ENCODE measurements around the gene UST. TPM values are rescaled to one million over a fixed set of nuclear protein-coding genes. Genes with fewer than 3 reads are reported as not detected.

UST gene
- total RNA-seq, 1 donor from 2014 or later: 17.1 TPM

- H3K9me3 Mint-ChIP-seq (ENCODE audit: low read depth): peaks cover 9% of the 10 kb centered on the region
- H3K36me3 Mint-ChIP-seq (ENCODE audit: low read depth): no peaks in the 10 kb centered on the region
- DNase-seq (ENCODE audit: low spot score): no peak
- H3K27ac Mint-ChIP-seq (ENCODE audit: unreplicated experiment): no peak overlapping the region
- H3K4me1 Mint-ChIP-seq (ENCODE audit: low read depth): peaks cover 21% of the 10 kb centered on the region
- no peak for TF ChIP-seq CTCF (IDR thresholded peaks at IDR 0.05)
- no peaks in the 10 kb centered on the region for H3K27me3 Mint-ChIP-seq (ENCODE audit: low read depth)
- H3K4me3 Mint-ChIP-seq (ENCODE audit: unreplicated experiment): no peak overlapping the region
Observed at GRCh38 chr6:148709577-148709976, 37.3 kb upstream of the UST start.

GRCh38 chr6:148711833-148712654, 34.8 kb upstream of the UST start:
- Mint-ChIP-seq H3K36me3 (ENCODE audit: low read depth) (no peaks in the 10 kb centered on the region), H3K4me3 (ENCODE audit: unreplicated experiment) (no peak overlapping the region), H3K27ac (ENCODE audit: unreplicated experiment) (peak overlapping the region; percentile 62), H3K4me1 (ENCODE audit: low read depth) (peaks cover 21% of the 10 kb centered on the region), H3K27me3 (ENCODE audit: low read depth) (no peaks in the 10 kb centered on the region), H3K9me3 (ENCODE audit: low read depth) (peaks cover 9% of the 10 kb centered on the region)
- no peak for TF ChIP-seq CTCF (IDR thresholded peaks at IDR 0.05)
- no peak for DNase-seq (ENCODE audit: low spot score)

GRCh38 chr6:148713033-148713738, 33.6 kb upstream of the UST start:
- no peak overlapping the region for H3K4me3 Mint-ChIP-seq (ENCODE audit: unreplicated experiment)
- peaks cover 21% of the 10 kb centered on the region for H3K4me1 Mint-ChIP-seq (ENCODE audit: low read depth)

GRCh38 chr6:148713921-148714320, 32.9 kb upstream of the UST start:
- Mint-ChIP-seq H3K27me3 (ENCODE audit: low read depth) (no peaks in the 10 kb centered on the region), H3K9me3 (ENCODE audit: low read depth) (peaks cover 9% of the 10 kb centered on the region), H3K36me3 (ENCODE audit: low read depth) (no peaks in the 10 kb centered on the region), H3K4me3 (ENCODE audit: unreplicated experiment) (no peak overlapping the region), H3K27ac (ENCODE audit: unreplicated experiment) (no peak overlapping the region), H3K4me1 (ENCODE audit: low read depth) (peaks cover 19% of the 10 kb centered on the region)
- no peak for DNase-seq (ENCODE audit: low spot score)
- no peak for TF ChIP-seq CTCF (IDR thresholded peaks at IDR 0.05)

More at GRCh38 chr6:148713033-148713738, 33.6 kb upstream of the UST start:
- DNase-seq (ENCODE audit: low spot score): no peak
- TF ChIP-seq CTCF (IDR thresholded peaks at IDR 0.05): no peak
- H3K27ac Mint-ChIP-seq (ENCODE audit: unreplicated experiment): no peak overlapping the region
- peaks cover 9% of the 10 kb centered on the region for H3K9me3 Mint-ChIP-seq (ENCODE audit: low read depth)
- H3K27me3 Mint-ChIP-seq (ENCODE audit: low read depth): no peaks in the 10 kb centered on the region
- H3K36me3 Mint-ChIP-seq (ENCODE audit: low read depth): no peaks in the 10 kb centered on the region

- no peak overlapping the region for H3K4me3 Mint-ChIP-seq (ENCODE audit: unreplicated experiment)
- H3K27me3 Mint-ChIP-seq (ENCODE audit: low read depth): no peaks in the 10 kb centered on the region
- no peak overlapping the region for H3K27ac Mint-ChIP-seq (ENCODE audit: unreplicated experiment)
- no peaks in the 10 kb centered on the region for H3K36me3 Mint-ChIP-seq (ENCODE audit: low read depth)
- peaks cover 9% of the 10 kb centered on the region for H3K9me3 Mint-ChIP-seq (ENCODE audit: low read depth)
- no peak for DNase-seq (ENCODE audit: low spot score)
- H3K4me1 Mint-ChIP-seq (ENCODE audit: low read depth): peaks cover 6% of the 10 kb centered on the region
- no peak for TF ChIP-seq CTCF (IDR thresholded peaks at IDR 0.05)
Observed at GRCh38 chr6:148716811-148717210, 30.0 kb upstream of the UST start.
